Measurements from ENCODE around the gene KCNA3. TPM values are rescaled to one million over a fixed set of nuclear protein-coding genes. Genes with fewer than 3 reads are reported as not detected.

The KCNA3 gene
- total and polyA plus RNA-seq, 2 donors = 4.6 to 22.9 TPM

DNA sequence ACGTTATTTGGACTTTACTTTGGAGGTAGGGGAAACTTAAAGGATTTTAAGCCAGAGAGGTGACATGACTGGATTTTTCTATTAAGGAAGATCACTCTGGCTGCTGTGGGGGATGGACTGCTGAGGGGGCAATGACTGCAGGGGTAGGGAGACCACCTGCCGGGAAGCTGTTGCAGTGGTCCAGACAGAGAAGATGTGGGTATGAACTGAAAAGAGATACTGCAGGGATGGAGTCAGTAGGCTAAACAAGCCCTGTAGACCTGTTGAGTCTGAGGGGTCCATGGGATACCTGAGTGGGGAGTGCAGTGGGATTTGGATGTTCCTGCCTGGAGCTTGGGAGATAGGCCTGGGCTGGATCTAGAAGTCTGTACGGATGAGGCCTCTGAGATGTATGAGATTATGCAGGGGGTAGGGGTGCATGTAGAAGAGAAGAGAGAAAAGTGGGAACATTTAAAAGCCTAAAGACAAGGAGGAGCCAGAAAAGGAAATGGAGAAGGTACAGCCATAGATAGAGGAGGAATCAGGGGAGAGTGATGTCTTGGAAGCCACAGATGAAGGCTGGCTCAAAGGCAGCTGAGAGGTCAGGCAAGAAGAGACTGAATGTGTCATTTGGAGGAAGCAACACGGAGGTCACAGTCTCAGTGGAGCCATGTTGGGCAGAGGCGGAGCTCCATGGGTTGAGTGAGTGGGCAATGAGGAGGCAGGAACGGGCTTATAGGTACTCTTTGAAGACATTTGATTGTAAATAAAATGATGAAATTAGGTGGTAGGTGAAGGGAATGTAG lies 42.7 kb downstream of the KCNA3 start:
- H3K9me3 ChIP-seq (ENCODE audit: control insufficient read depth in 2 of 2, insufficient read depth in 1 of 2, low read length in 1 of 2) = no peaks in the 10 kb centered on the region
- no peaks in the 10 kb centered on the region for H3K36me3 ChIP-seq (ENCODE audit: control insufficient read depth in 2 of 2, insufficient read depth in 2 of 2, low read length in 1 of 2)
- peak in 1 of 9 donors; percentile 39 for DNase-seq (ENCODE audit: low read depth in 6 of 9, low spot score in 9 of 9)
- peak overlapping the region; percentile 93 to 96 for H3K27ac ChIP-seq (ENCODE audit: low read depth in 1 of 2, low read length in 1 of 2)
- peaks cover 66 to 73% of the 10 kb centered on the region in 2 donors for H3K4me1 ChIP-seq (ENCODE audit: control insufficient read depth in 2 of 2, insufficient read depth in 2 of 2, low read length in 2 of 2)
- peak overlapping the region; percentile 37 to 47 for H3K4me3 ChIP-seq (ENCODE audit: low read length in 2 of 2)
- H3K27me3 ChIP-seq (ENCODE audit: control insufficient read depth in 2 of 2, insufficient read depth in 1 of 2, low read length in 1 of 2) = no peaks in the 10 kb centered on the region
- WGBS = 84% methylated on average over 6 of the region's 6 CpGs

DNA sequence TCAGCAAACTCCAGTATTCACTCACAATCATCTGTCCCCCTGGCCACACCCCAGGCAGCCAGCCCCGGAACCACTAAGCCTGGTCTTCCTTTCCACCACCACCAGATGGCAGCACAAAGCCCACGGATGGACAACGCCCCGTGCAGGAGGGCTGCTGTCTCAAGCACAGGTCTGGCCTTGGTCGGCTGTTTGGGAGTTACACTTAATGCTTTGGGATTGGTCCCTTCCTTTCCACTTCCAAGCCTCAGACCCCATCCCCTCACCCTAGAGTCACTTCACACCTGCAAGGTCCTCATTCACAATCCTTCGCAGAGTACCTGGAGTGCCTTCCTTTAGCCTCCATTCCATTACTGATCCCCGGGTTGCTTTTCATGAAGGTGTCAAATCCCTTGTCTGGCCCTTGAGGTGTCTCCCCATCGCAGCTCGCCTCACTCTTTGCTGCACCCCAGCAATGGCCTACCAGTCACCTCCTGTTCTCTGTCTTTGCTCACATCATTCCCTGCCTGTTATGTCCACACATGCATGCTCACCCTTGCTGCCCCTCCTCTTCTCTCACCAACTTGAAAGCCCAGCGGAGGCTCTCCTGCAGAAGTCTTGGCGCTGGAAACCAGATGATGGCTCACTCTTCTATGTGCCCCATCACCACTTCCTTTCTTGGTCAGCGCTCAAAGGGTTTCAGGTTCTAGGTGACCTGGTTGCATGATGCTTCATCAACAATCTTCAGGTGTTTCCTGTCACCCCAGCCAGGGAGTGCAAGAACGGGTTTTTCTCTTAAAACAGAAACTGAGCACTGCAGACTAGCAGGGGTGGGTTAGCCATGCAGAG lies 43.7 kb downstream of the KCNA3 start:
- Histone ChIP-seq H3K27ac (ENCODE audit: low read depth in 1 of 2, low read length in 1 of 2) (peak overlapping the region; percentile 93 to 96), H3K4me1 (ENCODE audit: control insufficient read depth in 2 of 2, insufficient read depth in 2 of 2, low read length in 2 of 2) (peaks cover 57 to 63% of the 10 kb centered on the region in 2 donors)

DNA sequence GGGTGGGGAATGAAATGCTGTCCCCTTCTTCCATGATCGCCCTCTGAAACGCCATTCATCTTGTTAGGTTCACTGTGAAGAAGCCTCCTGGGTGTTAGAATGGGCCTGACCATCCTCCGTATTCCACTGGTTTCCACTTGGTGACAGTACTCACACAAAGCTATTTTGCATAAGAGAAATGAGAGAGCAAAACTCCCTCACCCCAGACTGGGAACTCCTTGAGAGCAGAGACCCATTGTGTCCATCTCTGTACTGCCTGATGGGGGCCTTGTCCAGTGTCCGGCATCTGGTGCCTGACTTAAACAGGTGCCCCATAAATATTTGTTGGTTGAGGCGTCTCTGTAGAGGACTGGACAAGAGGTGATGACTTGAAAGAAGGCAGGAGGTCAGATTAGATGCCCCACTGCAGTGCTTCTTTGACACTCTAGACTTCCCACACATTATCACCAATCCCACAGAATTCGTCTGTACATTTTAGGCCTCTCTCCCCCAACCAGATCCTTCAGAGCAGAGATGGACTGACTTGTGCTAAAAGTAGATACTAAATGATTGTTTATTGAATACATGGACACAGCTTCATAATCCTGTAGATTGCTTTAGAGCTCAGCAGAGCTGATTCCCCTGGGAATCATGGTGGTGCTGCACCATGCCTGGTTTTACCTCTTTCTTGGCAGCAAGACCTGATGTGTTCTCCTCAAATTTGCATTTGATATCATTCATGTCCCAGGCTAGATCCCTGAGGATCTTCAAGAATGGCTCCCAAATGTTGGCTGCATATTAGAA lies 46.2 kb downstream of the KCNA3 start:
- peaks cover 32 to 38% of the 10 kb centered on the region in 2 donors for H3K4me1 ChIP-seq (ENCODE audit: control insufficient read depth in 2 of 2, insufficient read depth in 2 of 2, low read length in 2 of 2)
- no peaks in the 10 kb centered on the region for H3K36me3 ChIP-seq (ENCODE audit: control insufficient read depth in 2 of 2, insufficient read depth in 2 of 2, low read length in 1 of 2)
- H3K4me3 ChIP-seq (ENCODE audit: low read length in 2 of 2) = no peak overlapping the region
- WGBS = 96% methylated on average over 6 of the region's 6 CpGs
- H3K9me3 ChIP-seq (ENCODE audit: control insufficient read depth in 2 of 2, insufficient read depth in 1 of 2, low read length in 1 of 2) = no peaks in the 10 kb centered on the region
- H3K27me3 ChIP-seq (ENCODE audit: control insufficient read depth in 2 of 2, insufficient read depth in 1 of 2, low read length in 1 of 2) = peaks cover 0 to under 1% of the 10 kb centered on the region in 2 donors
- no peak overlapping the region for H3K27ac ChIP-seq (ENCODE audit: low read depth in 1 of 2, low read length in 1 of 2)
- DNase-seq (ENCODE audit: low read depth in 6 of 9, low spot score in 9 of 9) = no peak

More for the DNA sequence above, 43.7 kb downstream of the KCNA3 start:
- no peaks in the 10 kb centered on the region for H3K36me3 ChIP-seq (ENCODE audit: control insufficient read depth in 2 of 2, insufficient read depth in 2 of 2, low read length in 1 of 2)
- no peaks in the 10 kb centered on the region for H3K27me3 ChIP-seq (ENCODE audit: control insufficient read depth in 2 of 2, insufficient read depth in 1 of 2, low read length in 1 of 2)
- H3K4me3 ChIP-seq (ENCODE audit: low read length in 2 of 2) = peak overlapping the region; percentile 37 to 47
- no peaks in the 10 kb centered on the region for H3K9me3 ChIP-seq (ENCODE audit: control insufficient read depth in 2 of 2, insufficient read depth in 1 of 2, low read length in 1 of 2)
- peak; percentile 78 to 97 (median 93) for DNase-seq (ENCODE audit: low read depth in 6 of 9, low spot score in 9 of 9)
- 14% methylated on average over 13 of the region's 13 CpGs for WGBS

DNA sequence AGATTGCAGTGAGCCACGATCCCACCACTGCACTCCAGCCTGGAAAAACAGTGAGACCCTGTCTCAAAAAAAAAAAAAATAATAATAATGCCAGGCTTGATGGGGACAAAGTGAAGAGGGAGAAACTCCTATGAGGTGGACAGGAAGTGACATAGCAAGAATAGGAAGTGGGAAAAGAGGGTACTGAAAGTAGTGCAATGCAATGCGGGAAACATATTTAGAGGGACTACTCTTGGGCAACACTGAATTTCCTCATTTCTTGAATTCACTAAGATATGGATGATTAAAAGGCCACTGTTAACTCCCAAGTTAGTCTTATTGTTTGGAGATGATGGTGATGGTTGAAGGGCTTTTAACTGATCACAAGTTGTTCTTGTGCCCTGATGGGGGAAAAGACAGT lies 47.0 kb downstream of the KCNA3 start:
- DNase-seq (ENCODE audit: low read depth in 6 of 9, low spot score in 9 of 9) = no peak
- WGBS = 95% methylated on average over 2 of the region's 2 CpGs
- Histone ChIP-seq H3K27me3 (ENCODE audit: control insufficient read depth in 2 of 2, insufficient read depth in 1 of 2, low read length in 1 of 2) (peaks cover 0 to 2% of the 10 kb centered on the region in 2 donors), H3K27ac (ENCODE audit: low read depth in 1 of 2, low read length in 1 of 2) (no peak overlapping the region), H3K4me3 (ENCODE audit: low read length in 2 of 2) (no peak overlapping the region), H3K36me3 (ENCODE audit: control insufficient read depth in 2 of 2, insufficient read depth in 2 of 2, low read length in 1 of 2) (no peaks in the 10 kb centered on the region), H3K9me3 (ENCODE audit: control insufficient read depth in 2 of 2, insufficient read depth in 1 of 2, low read length in 1 of 2) (no peaks in the 10 kb centered on the region), H3K4me1 (ENCODE audit: control insufficient read depth in 2 of 2, insufficient read depth in 2 of 2, low read length in 2 of 2) (peaks cover 24 to 30% of the 10 kb centered on the region in 2 donors)

DNA sequence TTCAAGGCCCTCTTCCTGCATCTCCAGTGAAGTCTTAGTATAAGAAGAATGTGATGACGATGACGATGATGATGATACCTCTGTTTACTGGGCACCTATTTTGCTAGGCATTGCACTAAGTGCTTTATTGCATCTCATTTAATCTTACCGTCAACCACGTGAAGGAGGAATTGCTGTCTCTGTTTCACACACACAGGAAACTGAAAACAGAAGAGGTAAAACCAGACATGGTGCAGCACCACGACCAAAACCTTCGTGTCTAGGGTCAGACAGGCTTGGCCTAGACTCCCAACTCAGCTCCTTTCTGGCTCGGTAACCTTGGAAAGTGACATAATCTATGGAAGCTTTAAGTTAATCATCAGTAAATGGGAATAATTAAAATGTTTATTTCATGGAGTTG lies 47.9 kb downstream of the KCNA3 start:
- WGBS = 77% methylated on average over 7 of the region's 7 CpGs
- DNase-seq (ENCODE audit: low read depth in 6 of 9, low spot score in 9 of 9) = no peak

More for the DNA sequence above, 47.9 kb downstream of the KCNA3 start:
- Histone ChIP-seq H3K27ac (ENCODE audit: low read depth in 1 of 2, low read length in 1 of 2) (no peak overlapping the region), H3K4me1 (ENCODE audit: control insufficient read depth in 2 of 2, insufficient read depth in 2 of 2, low read length in 2 of 2) (peaks cover 15 to 21% of the 10 kb centered on the region in 2 donors), H3K9me3 (ENCODE audit: control insufficient read depth in 2 of 2, insufficient read depth in 1 of 2, low read length in 1 of 2) (no peaks in the 10 kb centered on the region), H3K36me3 (ENCODE audit: control insufficient read depth in 2 of 2, insufficient read depth in 2 of 2, low read length in 1 of 2) (no peaks in the 10 kb centered on the region), H3K27me3 (ENCODE audit: control insufficient read depth in 2 of 2, insufficient read depth in 1 of 2, low read length in 1 of 2) (peaks cover 0 to 2% of the 10 kb centered on the region in 2 donors), H3K4me3 (ENCODE audit: low read length in 2 of 2) (no peak overlapping the region)

Other genes starting within 250 kb of the KCNA3 start
- gene PROK1, start 223.8 kb downstream of the KCNA3 start, total RNA-seq = 0.19 TPM
- gene PROK1, start 223.8 kb downstream of the KCNA3 start, polyA plus RNA-seq = 0.50 TPM
- gene KCNA10, start 155.8 kb downstream of the KCNA3 start, total RNA-seq = 0.05 TPM
- gene KCNA10, start 155.8 kb downstream of the KCNA3 start, polyA plus RNA-seq = 0.05 TPM
- gene KCNA2, start 68.6 kb downstream of the KCNA3 start, total RNA-seq = 2.5 TPM
- 0.50 TPM for gene KCNA2, start 68.6 kb downstream of the KCNA3 start, polyA plus RNA-seq
- gene CD53, start 198.2 kb upstream of the KCNA3 start, total RNA-seq = 166 TPM
- gene CD53, start 198.2 kb upstream of the KCNA3 start, polyA plus RNA-seq = 262 TPM